HuH-7.5 (cell line): Measurements from ENCODE around the gene MMP23B.

Experiments used
- DNase-seq: peaks from one replicate; pipeline ENCODE4 v3.0.0; 2011; ENCODE audit warnings: low spot score

MMP23B gene

DNA sequence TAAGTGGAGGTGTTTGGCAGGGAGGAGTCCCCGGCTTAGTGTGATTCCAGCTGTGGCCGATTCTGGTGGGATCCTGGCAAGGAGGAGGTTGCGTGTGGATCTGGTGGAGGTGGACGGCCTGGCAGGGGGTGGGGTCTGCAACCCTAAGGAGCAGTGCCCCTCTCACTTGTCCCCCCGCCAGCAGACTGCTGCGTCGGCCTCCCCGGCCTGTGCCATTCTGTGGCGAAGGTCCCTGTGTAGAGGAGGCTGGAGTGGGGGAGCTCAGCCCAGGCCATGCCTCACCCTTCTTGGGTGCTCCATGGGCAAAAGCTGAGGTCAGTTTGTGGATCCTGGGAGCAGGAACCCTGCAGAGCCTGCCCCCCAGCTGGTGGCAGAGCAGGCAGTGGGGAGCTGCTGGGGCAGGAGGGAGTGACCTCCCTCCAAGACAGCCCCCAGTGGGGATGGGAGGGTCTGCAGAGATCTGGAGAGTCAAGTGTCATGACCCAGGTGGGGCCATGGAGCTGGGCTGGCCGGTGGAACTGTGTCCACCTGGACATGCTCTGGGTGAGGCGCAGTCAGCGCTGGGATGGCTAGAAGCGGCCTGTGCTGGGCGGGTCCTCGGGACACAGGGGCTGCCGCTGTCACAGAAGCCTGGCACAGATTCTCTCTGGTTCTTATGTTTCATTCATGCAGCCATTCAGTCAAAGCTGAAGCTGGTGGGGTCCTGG, 11.4 kb upstream of the MMP23B start:
- DNase-seq: no peak

- DNase-seq: no peak
These were observed 10.6 kb upstream of the MMP23B start for GRCh38 chr1:1621173-1622009.

GRCh38 chr1:1622010-1622787, 9.8 kb upstream of the MMP23B start:
- DNase-seq: no peak

DNA sequence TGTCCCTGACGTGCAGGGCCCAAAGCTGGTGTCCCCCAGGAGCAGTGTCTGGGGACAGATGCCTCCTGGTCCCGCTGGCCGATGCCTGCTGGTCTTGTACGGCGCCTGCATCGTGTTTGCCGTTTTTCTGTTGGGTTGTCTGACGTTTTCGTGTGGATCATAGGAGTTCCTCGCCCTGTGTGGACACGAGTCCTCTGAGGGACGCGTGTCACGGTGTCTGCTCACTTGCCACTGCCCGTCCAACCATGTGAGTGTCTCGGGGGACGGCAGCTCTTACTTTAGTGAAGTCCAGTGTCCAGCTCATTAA, 9.2 kb upstream of the MMP23B start:
- no peak for DNase-seq

DNA sequence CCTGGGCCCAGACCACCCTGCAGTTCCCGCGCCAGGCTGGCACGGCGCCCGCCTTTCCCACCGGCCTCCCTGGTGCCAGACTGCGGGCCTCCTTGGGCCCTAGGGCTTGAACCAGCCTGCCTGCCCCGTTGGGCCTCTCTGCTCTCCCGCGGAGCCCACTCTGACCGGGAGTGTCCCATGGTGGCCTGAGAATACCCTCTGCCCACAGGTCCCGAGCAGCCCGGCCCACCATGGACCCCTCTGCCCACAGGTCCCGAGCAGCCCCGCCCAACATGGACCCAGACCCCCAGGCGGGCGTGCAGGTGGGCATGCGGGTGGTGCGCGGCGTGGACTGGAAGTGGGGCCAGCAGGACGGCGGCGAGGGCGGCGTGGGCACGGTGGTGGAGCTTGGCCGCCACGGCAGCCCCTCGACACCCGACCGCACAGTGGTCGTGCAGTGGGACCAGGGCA, 8.8 kb upstream of the MMP23B start:
- no peak for DNase-seq

DNA sequence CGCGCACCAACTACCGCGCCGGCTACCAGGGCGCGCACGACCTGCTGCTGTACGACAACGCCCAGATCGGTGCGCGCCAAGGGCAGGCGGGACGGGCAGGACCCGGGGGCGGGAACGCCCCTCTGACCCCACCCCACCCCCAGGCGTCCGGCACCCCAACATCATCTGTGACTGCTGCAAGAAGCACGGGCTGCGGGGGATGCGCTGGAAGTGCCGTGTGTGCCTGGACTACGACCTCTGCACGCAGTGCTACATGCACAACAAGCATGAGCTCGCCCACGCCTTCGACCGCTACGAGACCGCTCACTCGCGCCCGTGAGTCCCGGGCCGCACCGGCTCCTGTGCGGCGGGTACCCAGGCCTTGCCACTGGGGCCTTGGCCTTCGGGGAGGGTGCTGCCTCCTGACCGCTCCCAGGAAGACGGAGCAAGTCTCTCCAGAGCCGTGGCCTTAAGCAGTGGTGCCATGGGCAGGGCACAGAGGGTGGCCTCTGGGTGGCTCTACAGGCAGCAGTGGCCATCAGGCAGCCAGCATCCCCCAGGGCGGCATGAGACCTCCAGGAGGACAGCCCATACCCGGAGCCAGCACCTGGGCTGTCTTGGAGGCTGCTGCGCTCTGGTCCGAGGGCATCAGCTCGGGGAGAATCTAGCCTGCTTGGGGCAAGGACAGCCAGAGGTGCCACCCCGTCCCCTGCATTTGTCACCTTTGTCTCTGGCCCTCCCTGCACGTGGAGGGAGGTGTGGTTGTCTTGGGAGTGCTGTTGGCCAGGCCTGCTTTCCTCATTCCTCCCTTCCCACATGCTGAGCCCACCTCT, 8.1 kb upstream of the MMP23B start:
- no peak for DNase-seq

DNA sequence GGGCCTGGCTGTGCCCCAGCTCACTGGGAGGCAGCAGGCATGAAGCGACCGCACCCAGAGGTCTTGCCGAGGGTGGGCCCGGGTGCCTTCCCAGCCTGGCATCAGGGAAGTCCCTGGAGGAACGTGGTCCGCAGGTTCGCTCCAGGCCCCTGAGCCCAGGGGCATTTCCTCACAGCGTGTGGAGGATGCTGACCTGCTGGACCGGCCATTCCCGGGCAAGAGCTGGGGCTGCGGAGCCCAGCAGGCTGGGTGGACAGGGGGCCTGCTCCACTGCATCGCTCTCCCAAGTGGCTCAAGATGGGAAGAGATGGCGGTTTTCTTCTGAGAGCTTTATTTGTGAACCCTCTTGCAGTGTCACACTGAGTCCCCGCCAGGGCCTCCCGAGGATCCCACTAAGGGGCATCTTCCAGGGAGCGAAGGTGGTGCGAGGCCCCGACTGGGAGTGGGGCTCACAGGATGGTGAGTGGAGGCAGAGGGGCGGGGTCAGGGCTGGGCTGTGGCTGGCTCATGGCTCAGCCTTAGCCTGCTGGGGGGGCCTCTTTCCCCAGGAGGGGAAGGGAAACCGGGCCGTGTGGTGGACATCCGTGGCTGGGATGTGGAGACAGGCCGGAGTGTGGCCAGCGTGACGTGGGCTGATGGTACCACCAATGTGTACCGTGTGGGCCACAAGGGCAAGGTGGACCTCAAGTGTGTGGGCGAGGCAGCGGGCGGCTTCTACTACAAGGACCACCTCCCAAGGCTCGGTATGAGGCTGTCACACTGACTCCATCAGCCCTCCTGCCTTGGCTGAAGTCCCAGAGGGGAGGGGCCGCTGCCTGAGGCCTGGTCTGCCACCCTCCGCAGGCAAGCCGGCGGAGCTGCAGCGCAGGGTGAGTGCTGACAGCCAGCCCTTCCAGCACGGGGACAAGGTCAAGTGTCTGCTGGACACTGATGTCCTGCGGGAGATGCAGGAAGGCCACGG, 7.2 kb upstream of the MMP23B start:
- no peak for DNase-seq

DNA sequence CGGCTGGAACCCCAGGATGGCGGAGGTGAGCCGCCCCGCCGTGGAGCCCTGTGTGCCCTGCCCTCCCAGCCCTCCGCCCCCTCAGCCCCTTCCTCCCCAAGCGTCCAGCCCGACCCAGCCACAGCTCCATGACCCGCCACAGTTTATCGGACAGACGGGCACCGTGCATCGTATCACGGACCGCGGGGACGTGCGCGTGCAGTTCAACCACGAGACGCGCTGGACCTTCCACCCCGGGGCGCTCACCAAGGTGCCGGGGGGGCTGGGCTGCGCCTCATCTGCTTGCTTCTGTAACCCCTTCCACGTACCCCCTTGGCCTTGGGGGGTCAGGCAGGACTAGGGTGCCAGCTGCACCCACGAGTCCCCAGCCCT, 6.6 kb upstream of the MMP23B start:
- DNase-seq: no peak

DNA sequence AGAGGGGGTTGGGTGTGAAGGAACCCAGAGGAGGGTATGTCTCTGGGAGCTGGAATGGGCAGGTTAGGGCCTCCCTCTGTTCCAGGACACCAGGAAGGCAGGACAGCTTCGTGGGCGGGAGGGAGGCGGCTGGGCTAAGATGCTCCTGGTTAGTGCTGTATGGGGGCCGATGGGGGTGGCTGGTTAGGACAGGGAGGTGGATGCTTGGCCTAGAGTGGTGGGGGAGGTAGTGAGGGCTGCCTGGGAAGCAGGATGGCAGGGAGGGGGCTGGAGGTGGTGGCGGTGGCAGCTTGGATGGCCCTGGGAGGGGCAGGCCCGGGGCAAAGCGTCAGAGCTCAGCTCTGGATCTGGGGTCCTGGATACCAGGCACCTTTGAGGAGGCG, 6.2 kb upstream of the MMP23B start:
- DNase-seq: no peak

DNA sequence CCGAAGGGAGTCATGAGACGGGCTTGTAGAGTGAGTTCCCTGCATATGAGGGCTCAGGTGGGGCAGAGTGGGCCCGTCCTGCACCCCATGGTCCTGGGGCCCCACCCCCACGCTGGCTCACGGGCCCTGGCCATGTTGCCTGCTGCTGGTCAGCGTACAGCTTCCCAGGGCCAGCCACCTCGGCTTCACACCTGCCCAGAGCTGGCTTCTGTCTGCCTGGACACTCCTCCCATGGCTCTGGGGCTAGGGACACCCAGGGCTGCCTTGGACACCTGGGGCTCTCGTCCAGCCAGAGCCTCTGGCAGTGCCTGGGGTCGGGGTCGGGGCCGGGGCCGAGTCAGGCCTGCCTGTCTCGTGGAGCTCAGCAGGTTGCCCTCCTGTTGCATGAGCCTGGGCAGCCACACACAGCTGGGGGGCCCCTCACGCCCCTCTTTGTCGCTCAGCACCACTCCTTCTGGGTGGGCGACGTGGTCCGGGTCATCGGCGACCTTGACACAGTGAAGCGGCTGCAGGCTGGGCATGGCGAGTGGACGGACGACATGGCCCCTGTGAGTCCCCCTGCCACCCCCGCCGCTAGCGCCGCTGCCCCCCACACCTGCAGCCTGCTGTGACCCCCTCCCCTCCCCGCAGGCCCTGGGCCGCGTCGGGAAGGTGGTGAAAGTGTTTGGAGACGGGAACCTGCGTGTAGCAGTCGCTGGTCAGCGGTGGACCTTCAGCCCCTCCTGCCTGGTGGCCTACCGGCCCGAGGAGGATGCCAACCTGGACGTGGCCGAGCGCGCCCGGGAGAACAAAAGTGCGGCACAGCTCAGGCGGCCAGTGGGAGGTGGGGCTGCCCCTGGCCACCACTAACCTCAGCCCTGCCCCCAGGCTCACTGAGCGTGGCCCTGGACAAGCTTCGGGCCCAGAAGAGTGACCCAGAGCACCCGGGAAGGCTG, 5.5 kb upstream of the MMP23B start:
- no peak for DNase-seq

GRCh38 chr1:1627261-1627828, 4.6 kb upstream of the MMP23B start:
- no peak for DNase-seq

GRCh38 chr1:1627829-1628753, 3.9 kb upstream of the MMP23B start:
- DNase-seq: no peak

DNA sequence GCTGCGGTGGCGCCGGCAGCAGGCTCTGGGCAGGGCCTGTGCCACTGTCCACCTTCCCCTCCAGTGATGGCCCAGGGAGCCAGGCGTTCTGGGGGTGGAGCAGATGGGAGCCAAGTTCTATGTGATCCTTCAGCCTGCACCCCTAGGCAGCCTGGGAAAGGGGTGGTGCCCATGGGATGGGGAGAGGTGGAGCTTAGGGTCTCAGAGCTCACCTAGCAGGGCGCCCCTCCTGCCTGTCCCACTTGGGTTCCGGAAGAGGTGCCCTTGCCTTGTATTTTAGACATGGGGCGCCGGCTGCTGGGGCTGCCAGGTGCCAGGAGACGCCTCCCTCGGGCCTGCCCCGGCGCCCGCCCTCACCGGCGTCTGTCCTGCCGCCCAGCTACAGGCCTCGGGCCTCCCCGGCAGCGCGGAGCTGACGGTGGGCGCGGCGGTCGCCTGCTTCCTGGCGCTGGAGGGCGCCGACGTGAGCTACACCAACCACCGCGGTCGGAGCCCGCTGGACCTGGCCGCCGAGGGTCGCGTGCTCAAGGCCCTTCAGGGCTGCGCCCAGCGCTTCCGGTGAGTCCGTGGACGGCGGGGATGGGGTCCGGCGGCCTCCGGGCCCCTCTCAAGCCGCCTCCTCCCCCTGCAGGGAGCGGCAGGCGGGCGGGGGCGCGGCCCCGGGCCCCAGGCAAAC, 3.1 kb upstream of the MMP23B start:
- no peak for DNase-seq

DNA sequence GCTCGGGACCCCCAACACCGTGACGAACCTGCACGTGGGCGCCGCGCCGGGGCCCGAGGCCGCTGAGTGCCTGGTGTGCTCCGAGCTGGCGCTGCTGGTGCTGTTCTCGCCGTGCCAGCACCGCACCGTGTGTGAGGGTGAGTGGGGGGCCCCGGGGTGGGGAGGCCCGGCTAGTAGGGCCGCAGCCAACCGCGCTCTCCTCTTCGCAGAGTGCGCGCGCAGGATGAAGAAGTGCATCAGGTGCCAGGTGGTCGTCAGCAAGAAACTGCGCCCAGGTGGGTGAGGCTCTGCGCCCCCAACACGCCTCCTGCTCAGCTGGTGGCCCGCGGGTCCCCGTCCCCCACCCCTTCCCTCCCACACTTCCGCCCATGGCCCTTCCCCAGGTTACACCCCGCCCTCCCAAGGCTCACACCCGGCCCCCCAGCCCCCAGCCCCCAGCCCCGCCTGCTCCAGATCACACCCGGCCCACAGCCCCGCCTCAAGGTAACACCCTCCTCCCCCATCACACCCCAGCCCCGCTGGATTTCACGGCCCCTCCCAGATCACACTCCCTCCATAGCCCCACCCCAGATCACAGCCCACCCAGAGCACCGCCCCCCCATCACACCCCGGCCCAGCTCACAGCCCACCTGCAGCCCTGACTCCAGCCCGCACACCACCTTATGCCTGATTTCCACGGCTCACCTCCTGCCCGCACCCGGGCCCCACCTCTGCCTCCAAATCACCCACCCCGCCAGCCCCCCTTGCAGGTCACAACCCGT, 2.4 kb upstream of the MMP23B start:
- DNase-seq: no peak

DNA sequence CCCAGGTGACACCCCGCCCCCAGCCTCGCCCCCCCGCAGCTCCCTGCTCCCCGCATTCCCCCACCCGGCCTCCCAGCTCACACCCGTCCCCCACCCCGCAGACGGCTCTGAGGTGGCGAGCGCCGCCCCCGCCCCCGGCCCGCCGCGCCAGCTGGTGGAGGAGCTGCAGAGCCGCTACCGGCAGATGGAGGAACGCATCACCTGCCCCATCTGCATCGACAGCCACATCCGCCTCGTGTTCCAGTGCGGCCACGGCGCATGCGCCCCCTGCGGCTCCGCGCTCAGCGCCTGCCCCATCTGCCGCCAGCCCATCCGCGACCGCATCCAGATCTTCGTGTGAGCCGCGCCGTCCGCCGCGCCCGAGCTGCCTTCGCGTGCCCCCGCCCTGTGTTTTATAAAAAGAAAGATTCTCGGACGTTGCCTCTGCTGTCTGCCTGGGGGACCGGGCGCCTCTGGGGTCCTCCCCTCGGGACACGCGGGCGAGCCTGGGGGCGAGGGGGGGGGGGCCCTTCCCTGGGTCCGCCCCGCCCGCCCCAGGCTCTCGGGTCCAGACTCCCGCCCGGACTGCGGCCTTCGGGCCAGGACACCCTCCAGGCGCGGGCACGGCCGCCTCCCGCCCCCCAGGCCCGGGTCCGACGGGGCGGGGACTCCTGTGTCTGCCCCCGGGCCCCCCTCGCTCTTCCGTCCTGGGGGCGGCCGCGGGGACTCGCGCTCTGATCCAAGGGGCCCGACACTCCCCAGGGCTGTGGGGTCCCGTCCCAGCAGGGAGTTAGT, 1.6 kb upstream of the MMP23B start:
- DNase-seq: no peak
